SK-N-MC (cell line): Measurements from ENCODE around the gene ERBB4.
"Not testable (repeated sequence)": the region's sequence is repeated elsewhere in the genome, so short reads cannot be mapped to it uniquely, and the experiment has no call there.

Experiments used
- EZH2 ChIP-seq: fragments of 200-600 bp; sonication (generic); IDR thresholded peaks from one replicate; pipeline ENCODE4 v1.6.1; 2017; ENCODE audit warnings: antibody characterized with exemption
- POLR2AphosphoS5 ChIP-seq: IDR thresholded peaks from 2 replicates; pipeline ENCODE4 v1.6.1; 2012; ENCODE audit warnings: mild to moderate bottlenecking, low read depth, low read length, borderline replicate concordance

GRCh38 chr2:212467551-212467950, 71.1 kb downstream of the ERBB4 start:
- TF ChIP-seq EZH2, POLR2AphosphoS5: not testable (repeated sequence)
